Measurements from ENCODE around the gene ZNF175. TPM values are rescaled to one million over a fixed set of nuclear protein-coding genes. Genes with fewer than 3 reads are reported as not detected.

Gene ZNF175
- total and polyA plus RNA-seq, 12 donors: 1.6 to 9.6 (median 8.1) TPM

DNA sequence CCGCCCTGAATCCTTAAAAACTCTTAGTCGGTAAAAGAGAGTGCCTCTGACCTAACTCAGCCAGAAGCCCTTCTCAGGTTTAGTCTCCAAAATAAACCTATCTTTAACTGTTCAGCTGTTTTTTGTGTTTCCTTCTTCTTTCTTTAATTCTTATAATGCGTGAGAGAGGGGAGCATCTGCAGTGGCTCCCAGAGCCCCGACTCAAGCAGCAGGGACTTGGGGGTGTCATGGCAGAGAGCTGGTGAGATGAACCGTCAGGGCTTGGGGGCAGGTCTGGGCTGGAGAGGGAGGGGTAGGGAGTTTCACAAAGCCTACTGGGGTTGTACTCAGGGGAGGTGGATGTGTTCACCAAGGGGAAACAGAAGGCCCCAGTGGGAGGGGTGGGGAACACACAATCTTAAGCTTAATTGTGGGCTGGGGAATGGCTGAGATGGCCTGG lies 22.9 kb upstream of the ZNF175 start:
- H3K4me1 ChIP-seq: peaks cover 0 to 4% (median 0%) of the 10 kb centered on the region in 9 donors
- intact Hi-C loops (cut with DNase I): no loop called here
- WGBS, 2 donors: 54 to 64% methylated on average over 5 of the region's 5 CpGs
- ATAC-seq: no peak
- H3K27ac ChIP-seq: no peak overlapping the region
- H3K27me3 ChIP-seq: peaks cover 0 to 70% (median 48%) of the 10 kb centered on the region in 7 donors
- H3K4me3 ChIP-seq: no peak overlapping the region
- no peaks in the 10 kb centered on the region for H3K9me3 ChIP-seq
- TF ChIP-seq, protein P1, sequence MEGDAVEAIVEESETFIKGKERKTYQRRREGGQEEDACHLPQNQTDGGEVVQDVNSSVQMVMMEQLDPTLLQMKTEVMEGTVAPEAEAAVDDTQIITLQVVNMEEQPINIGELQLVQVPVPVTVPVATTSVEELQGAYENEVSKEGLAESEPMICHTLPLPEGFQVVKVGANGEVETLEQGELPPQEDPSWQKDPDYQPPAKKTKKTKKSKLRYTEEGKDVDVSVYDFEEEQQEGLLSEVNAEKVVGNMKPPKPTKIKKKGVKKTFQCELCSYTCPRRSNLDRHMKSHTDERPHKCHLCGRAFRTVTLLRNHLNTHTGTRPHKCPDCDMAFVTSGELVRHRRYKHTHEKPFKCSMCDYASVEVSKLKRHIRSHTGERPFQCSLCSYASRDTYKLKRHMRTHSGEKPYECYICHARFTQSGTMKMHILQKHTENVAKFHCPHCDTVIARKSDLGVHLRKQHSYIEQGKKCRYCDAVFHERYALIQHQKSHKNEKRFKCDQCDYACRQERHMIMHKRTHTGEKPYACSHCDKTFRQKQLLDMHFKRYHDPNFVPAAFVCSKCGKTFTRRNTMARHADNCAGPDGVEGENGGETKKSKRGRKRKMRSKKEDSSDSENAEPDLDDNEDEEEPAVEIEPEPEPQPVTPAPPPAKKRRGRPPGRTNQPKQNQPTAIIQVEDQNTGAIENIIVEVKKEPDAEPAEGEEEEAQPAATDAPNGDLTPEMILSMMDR (IDR thresholded peaks at IDR 0.05): no peak
- DNase-seq: no peak
- H3K36me3 ChIP-seq: no peaks in the 10 kb centered on the region

GRCh38 chr19:51548891-51549305 lies 22.2 kb upstream of the ZNF175 start:
- H3K4me3 ChIP-seq: no peak overlapping the region
- H3K36me3 ChIP-seq: no peaks in the 10 kb centered on the region
- H3K27me3 ChIP-seq: peaks cover 0 to 67% (median 49%) of the 10 kb centered on the region in 7 donors
- DNase-seq: no peak
- no peak for ATAC-seq
- H3K27ac ChIP-seq: no peak overlapping the region
- no peaks in the 10 kb centered on the region for H3K9me3 ChIP-seq
- H3K4me1 ChIP-seq: peaks cover 0 to 4% (median 0%) of the 10 kb centered on the region in 9 donors
- intact Hi-C loops (cut with DNase I): no loop called here
- TF ChIP-seq, protein P1 (IDR thresholded peaks at IDR 0.05): no peak
- 67 to 74% methylated on average over 4 of the region's 4 CpGs for WGBS, 2 donors

- peaks cover 0 to 4% (median 0%) of the 10 kb centered on the region in 9 donors for H3K4me1 ChIP-seq
- intact Hi-C loops (cut with DNase I): no loop called here
- no peaks in the 10 kb centered on the region for H3K36me3 ChIP-seq
- DNase-seq (no peak), ATAC-seq (no peak)
- no peak overlapping the region for H3K27ac ChIP-seq
- no peaks in the 10 kb centered on the region for H3K9me3 ChIP-seq
- H3K4me3 ChIP-seq: no peak overlapping the region
- TF ChIP-seq, protein P1 (IDR thresholded peaks at IDR 0.05): no peak
- peaks cover 0 to 67% (median 41%) of the 10 kb centered on the region in 7 donors for H3K27me3 ChIP-seq
- WGBS, 2 donors: 62 to 68% methylated on average over 8 of the region's 8 CpGs
Measured at GRCh38 chr19:51549533-51550324, 21.4 kb upstream of the ZNF175 start.

- intact Hi-C loops (cut with DNase I): no loop called here
- 72 to 78% methylated on average over 20 of the region's 20 CpGs for WGBS, 2 donors
- Histone ChIP-seq H3K36me3 (no peaks in the 10 kb centered on the region), H3K27ac (no peak overlapping the region), H3K4me1 (peaks cover 0 to 4% (median 0%) of the 10 kb centered on the region in 9 donors), H3K4me3 (no peak overlapping the region), H3K9me3 (no peaks in the 10 kb centered on the region), H3K27me3 (peaks cover 0 to 57% (median 37%) of the 10 kb centered on the region in 7 donors)
- DNase-seq (no peak), ATAC-seq (no peak)
- TF ChIP-seq, protein P1 (IDR thresholded peaks at IDR 0.05): no peak
Measured at GRCh38 chr19:51550848-51551672, 20.0 kb upstream of the ZNF175 start.

Data from heart right ventricle (tissue), 16 donors.